Lung microvascular endothelial cell (primary cell): ENCODE data around the gene NUMB. TPM values are rescaled to one million over a fixed set of nuclear protein-coding genes. Genes with fewer than 3 reads are reported as not detected.
"Not testable (repeated sequence)": the region's sequence is repeated elsewhere in the genome, so short reads cannot be mapped to it uniquely, and the experiment has no call there.

Experiments used
- DNase-seq, 2 donors: peaks; one replicate each; pipeline versions ENCODE4 v3.0.0 to v3.0.0-alpha.2; 2010; ENCODE audit warnings: low read depth in 2 of 2
- total RNA-seq: library from RNA; depleted of rRNA; stranded (reverse); fragments of >200 nt; gene quantifications from 2 replicates; pipeline ENCODE4 v1.2.1, GENCODE V29; 2014

Gene NUMB
- total RNA-seq, 1 donor from 2014 or later: 51.6 TPM

- DNase-seq: not testable (repeated sequence)
Observed at GRCh38 chr14:73423092-73423491, 35.3 kb downstream of the NUMB start.

GRCh38 chr14:73422515-73422914 lies 35.8 kb downstream of the NUMB start:
- no peak for DNase-seq

GRCh38 chr14:73418227-73418626 lies 40.1 kb downstream of the NUMB start:
- no peak for DNase-seq

- not testable (repeated sequence) for DNase-seq
Observed at GRCh38 chr14:73406248-73406647, 52.1 kb downstream of the NUMB start.

- DNase-seq: no peak
Observed at GRCh38 chr14:73403181-73403752, 55.1 kb downstream of the NUMB start.

- no peak for DNase-seq
Observed at GRCh38 chr14:73402579-73402978, 55.8 kb downstream of the NUMB start.

- DNase-seq: no peak
Observed at GRCh38 chr14:73397810-73398209, 60.5 kb downstream of the NUMB start.

GRCh38 chr14:73394317-73394716 lies 64.0 kb downstream of the NUMB start:
- no peak for DNase-seq

- no peak for DNase-seq
Observed at GRCh38 chr14:73393375-73393774, 65.0 kb downstream of the NUMB start.

GRCh38 chr14:73392329-73393257 lies 65.8 kb downstream of the NUMB start:
- no peak for DNase-seq

GRCh38 chr14:73387860-73388259 lies 70.5 kb downstream of the NUMB start:
- DNase-seq: not testable (repeated sequence)

- DNase-seq: no peak
Observed at GRCh38 chr14:73386342-73386741, 72.0 kb downstream of the NUMB start.

GRCh38 chr14:73385021-73385420 lies 73.3 kb downstream of the NUMB start:
- not testable (repeated sequence) for DNase-seq

- DNase-seq: no peak
Observed at GRCh38 chr14:73383356-73383755, 75.0 kb downstream of the NUMB start.

- no peak for DNase-seq
Observed at GRCh38 chr14:73381380-73382013, 76.8 kb downstream of the NUMB start.

GRCh38 chr14:73376585-73376984 lies 81.8 kb downstream of the NUMB start:
- DNase-seq: no peak

- DNase-seq: no peak
Observed at GRCh38 chr14:73375861-73376260, 82.5 kb downstream of the NUMB start.

GRCh38 chr14:73374218-73374617 lies 84.1 kb downstream of the NUMB start:
- no peak for DNase-seq

- DNase-seq: no peak
Observed at GRCh38 chr14:73372529-73372928, 85.8 kb downstream of the NUMB start.

- DNase-seq: no peak
Observed at GRCh38 chr14:73370561-73370960, 87.8 kb downstream of the NUMB start.

- DNase-seq: no peak
Observed at GRCh38 chr14:73369428-73369827, 88.9 kb downstream of the NUMB start.

- DNase-seq: no peak
Observed at GRCh38 chr14:73368616-73369015, 89.7 kb downstream of the NUMB start.
